Measurements from ENCODE around the gene SCLY. TPM values are rescaled to one million over a fixed set of nuclear protein-coding genes. Genes with fewer than 3 reads are reported as not detected.
A peak's percentile ranks its signal among the peaks of the same experiment; 100 is the strongest.

SCLY gene
- total RNA-seq, 2 donors from 2014 or later = 18.5 to 32.4 TPM

DNA sequence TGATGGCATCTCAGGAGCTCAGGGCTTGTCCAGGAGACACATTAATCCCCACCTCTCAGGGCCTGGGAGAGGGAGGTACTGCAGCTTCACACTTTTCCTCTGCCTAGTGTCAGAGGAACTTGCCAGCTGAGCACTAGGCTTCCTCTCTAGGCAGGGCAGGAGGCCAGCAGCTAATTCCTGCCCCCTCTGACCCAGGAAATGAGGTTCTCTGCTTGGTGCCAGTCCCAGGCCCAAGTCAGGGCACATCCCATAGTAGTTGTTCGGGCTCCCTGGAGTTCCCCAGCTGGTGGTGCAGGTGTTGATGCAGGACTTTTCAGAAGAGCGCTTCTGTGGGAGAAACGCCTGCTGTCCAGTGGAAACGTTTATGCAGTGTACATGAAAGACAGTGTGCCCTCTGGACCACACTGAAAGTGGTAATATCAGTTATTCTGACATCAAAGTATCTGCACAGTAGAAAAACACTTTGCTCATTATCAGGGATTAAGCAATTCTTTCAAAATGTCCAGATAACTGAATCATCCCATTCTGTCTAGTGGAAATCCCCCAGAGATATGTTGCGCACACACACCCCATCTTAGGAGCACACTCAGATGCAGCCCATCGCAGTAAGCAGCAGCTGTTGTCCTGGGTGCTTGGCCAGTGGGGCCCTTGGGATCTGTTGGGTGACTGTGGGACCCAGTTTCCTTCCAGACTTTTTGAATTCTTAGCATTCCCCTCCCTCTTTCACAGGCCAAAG lies 17.8 kb upstream of the SCLY start:
- peak in 1 of 3 donors; percentile 5 for TF ChIP-seq POLR2A (IDR thresholded peaks at IDR 0.05)
- TF ChIP-seq, protein P1, sequence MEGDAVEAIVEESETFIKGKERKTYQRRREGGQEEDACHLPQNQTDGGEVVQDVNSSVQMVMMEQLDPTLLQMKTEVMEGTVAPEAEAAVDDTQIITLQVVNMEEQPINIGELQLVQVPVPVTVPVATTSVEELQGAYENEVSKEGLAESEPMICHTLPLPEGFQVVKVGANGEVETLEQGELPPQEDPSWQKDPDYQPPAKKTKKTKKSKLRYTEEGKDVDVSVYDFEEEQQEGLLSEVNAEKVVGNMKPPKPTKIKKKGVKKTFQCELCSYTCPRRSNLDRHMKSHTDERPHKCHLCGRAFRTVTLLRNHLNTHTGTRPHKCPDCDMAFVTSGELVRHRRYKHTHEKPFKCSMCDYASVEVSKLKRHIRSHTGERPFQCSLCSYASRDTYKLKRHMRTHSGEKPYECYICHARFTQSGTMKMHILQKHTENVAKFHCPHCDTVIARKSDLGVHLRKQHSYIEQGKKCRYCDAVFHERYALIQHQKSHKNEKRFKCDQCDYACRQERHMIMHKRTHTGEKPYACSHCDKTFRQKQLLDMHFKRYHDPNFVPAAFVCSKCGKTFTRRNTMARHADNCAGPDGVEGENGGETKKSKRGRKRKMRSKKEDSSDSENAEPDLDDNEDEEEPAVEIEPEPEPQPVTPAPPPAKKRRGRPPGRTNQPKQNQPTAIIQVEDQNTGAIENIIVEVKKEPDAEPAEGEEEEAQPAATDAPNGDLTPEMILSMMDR (IDR thresholded peaks at IDR 0.05) = peak in 4 of 7 experiments; percentile 2 to 33 (median 18)
- ATAC-seq = peak; percentile 70
- Histone ChIP-seq H3K27ac (peak overlapping the region; percentile 64 to 85 (median 74)), H3K4me3 (no peak overlapping the region), H3K9me3 (no peaks in the 10 kb centered on the region), H3K4me1 (peaks cover 61% of the 10 kb centered on the region), H3K36me3 (replicated peaks in 1 of 2; ENCODE audit: insufficient read depth in 1 of 2, low read depth in 2 of 2) (peaks cover 0 to 4% of the 10 kb centered on the region in 2 donors), H3K27me3 (no peaks in the 10 kb centered on the region)
- 48 to 59% methylated on average over 5 to 6 of the region's 6 CpGs for WGBS, 2 donors
- DNase-seq = peak; percentile 81 to 91 (median 90)
- intact Hi-C loops (cut with DNase I) = no loop called here

DNA sequence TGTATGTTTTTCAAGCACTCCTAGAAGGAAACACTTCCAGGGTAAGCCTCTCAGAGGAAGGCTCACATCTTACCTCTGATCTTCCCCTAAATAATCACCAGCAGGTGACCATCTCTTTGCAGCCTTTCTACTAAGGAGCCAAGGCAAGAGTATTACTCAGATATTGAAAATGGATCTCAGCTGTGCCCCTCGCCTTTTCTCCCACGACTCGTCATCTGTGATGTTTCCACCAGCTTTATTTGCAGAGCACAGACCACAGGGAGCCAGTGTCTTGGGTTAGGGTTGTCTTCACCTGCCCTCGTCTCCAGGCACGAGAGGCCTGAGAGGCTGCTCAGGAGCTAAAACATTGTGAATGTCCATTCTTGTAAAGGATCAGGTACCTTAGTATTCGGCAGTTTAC lies 16.9 kb upstream of the SCLY start:
- H3K27me3 ChIP-seq = no peaks in the 10 kb centered on the region
- TF ChIP-seq POLR2A (IDR thresholded peaks at IDR 0.05) = no peak
- TF ChIP-seq, protein P1 (IDR thresholded peaks at IDR 0.05) = no peak
- intact Hi-C loops (cut with DNase I) = no loop called here
- peak; percentile 67 to 77 (median 74) for DNase-seq
- H3K36me3 ChIP-seq (replicated peaks in 1 of 2; ENCODE audit: insufficient read depth in 1 of 2, low read depth in 2 of 2) = peaks cover 0 to 2% of the 10 kb centered on the region in 2 donors
- H3K9me3 ChIP-seq = no peaks in the 10 kb centered on the region
- 18 to 51% methylated on average over 6 of the region's 6 CpGs for WGBS, 2 donors
- no peak overlapping the region for H3K4me3 ChIP-seq
- peak overlapping the region; percentile 64 to 85 (median 74) for H3K27ac ChIP-seq
- H3K4me1 ChIP-seq = peaks cover 65% of the 10 kb centered on the region
- ATAC-seq = peak; percentile 25

GRCh38 chr2:238045575-238045974 lies 15.2 kb upstream of the SCLY start:
- H3K36me3 ChIP-seq (replicated peaks in 1 of 2; ENCODE audit: insufficient read depth in 1 of 2, low read depth in 2 of 2) = no peaks in the 10 kb centered on the region
- H3K4me1 ChIP-seq = peaks cover 65% of the 10 kb centered on the region
- H3K27me3 ChIP-seq = no peaks in the 10 kb centered on the region
- TF ChIP-seq, protein P1 (IDR thresholded peaks at IDR 0.05) = no peak
- TF ChIP-seq POLR2A (IDR thresholded peaks at IDR 0.05) = no peak
- intact Hi-C loops (cut with DNase I) = no loop called here
- ATAC-seq (peak; percentile 84), DNase-seq (peak; percentile 80 to 91 (median 86))
- no peaks in the 10 kb centered on the region for H3K9me3 ChIP-seq
- H3K4me3 ChIP-seq = no peak overlapping the region
- peak overlapping the region; percentile 64 to 85 (median 80) for H3K27ac ChIP-seq

- intact Hi-C loops (cut with DNase I) = no loop called here
- Histone ChIP-seq H3K27ac (peak overlapping the region; percentile 64 to 85 (median 80)), H3K4me3 (no peak overlapping the region), H3K4me1 (peaks cover 65% of the 10 kb centered on the region), H3K9me3 (no peaks in the 10 kb centered on the region), H3K36me3 (replicated peaks in 1 of 2; ENCODE audit: insufficient read depth in 1 of 2, low read depth in 2 of 2) (no peaks in the 10 kb centered on the region), H3K27me3 (no peaks in the 10 kb centered on the region)
- TF ChIP-seq POLR2A (IDR thresholded peaks at IDR 0.05) = no peak
- TF ChIP-seq, protein P1 (IDR thresholded peaks at IDR 0.05) = no peak
- WGBS, 2 donors = 58 to 67% methylated on average over 2 of the region's 2 CpGs
- DNase-seq (peak; percentile 73 to 89 (median 85)), ATAC-seq (peak; percentile 55)
Measured at GRCh38 chr2:238046725-238047270, 14.0 kb upstream of the SCLY start.
